Neural cell (in vitro differentiated cells): ENCODE results near the gene GOLPH3L. TPM values are rescaled to one million over a fixed set of nuclear protein-coding genes. Genes with fewer than 3 reads are reported as not detected.
"Not testable (repeated sequence)": the region's sequence is repeated elsewhere in the genome, so short reads cannot be mapped to it uniquely, and the experiment has no call there.

Experiments
- H2AFZ ChIP-seq: fragments of 200-600, 300-800 bp; sonication (generic), shearing (Covaris generic); 2 replicates; pipeline ENCODE4 v1.6.0; 2014; ENCODE audit warnings: low read depth, mild to moderate bottlenecking, antibody characterized with exemption, low read length, moderate library complexity
- H3F3A ChIP-seq: fragments of 200-600 bp; shearing (Covaris generic); 2 replicates; pipeline ENCODE4 v1.6.1; 2016; ENCODE audit warnings: mild to moderate bottlenecking, moderate library complexity, mixed read lengths, antibody characterized with exemption, low read length; ENCODE audit not compliant: insufficient read depth, poor library complexity, severe bottlenecking
- H3K27ac ChIP-seq: fragments of 200-600, 300-800 bp; sonication (generic), shearing (Covaris generic); 2 replicates; pipeline ENCODE4 v1.5.1; 2014; ENCODE audit warnings: mild to moderate bottlenecking, low read length, moderate library complexity
- H3K27me3 ChIP-seq: fragments of 300-800, 200-600 bp; sonication (generic), shearing (Covaris generic); 2 replicates; pipeline ENCODE4 v1.6.0; 2014; ENCODE audit warnings: mild to moderate bottlenecking, low read depth, low read length, moderate library complexity; ENCODE audit not compliant: insufficient read depth
- H3K36me3 ChIP-seq: fragments of 300-800, 200-600 bp; sonication (generic), shearing (Covaris generic); 2 replicates; pipeline ENCODE4 v1.5.1; 2014; ENCODE audit warnings: mild to moderate bottlenecking, antibody characterized with exemption, low read length, moderate library complexity; ENCODE audit not compliant: insufficient read depth
- H3K4me2 ChIP-seq: fragments of 300-800, 200-600 bp; sonication (generic), shearing (Covaris generic); 2 replicates; pipeline ENCODE4 v1.6.0; 2014; ENCODE audit warnings: mild to moderate bottlenecking, low read length
- H3K4me3 ChIP-seq: fragments of 300-800, 200-600 bp; sonication (generic), shearing (Covaris generic); 2 replicates; pipeline ENCODE4 v1.5.1; 2014; ENCODE audit warnings: mild to moderate bottlenecking, low read length, moderate library complexity
- H3K79me2 ChIP-seq: fragments of 200-600 bp; shearing (Covaris generic); replicated peaks from 2 replicates; pipeline ENCODE4 v1.6.0; 2014; ENCODE audit warnings: mild to moderate bottlenecking, low read length, moderate library complexity; ENCODE audit not compliant: insufficient read depth
- H3K9ac ChIP-seq: fragments of 300-800, 200-600 bp; sonication (generic), shearing (Covaris generic); 2 replicates; pipeline ENCODE4 v1.6.1; 2016; ENCODE audit warnings: mild to moderate bottlenecking, low read length, mixed read lengths
- H3K9me2 ChIP-seq: fragments of 200-600 bp; shearing (Covaris generic); 2 replicates; pipeline ENCODE4 v1.6.1; 2016; ENCODE audit warnings: mild to moderate bottlenecking, low read length, mixed read lengths; ENCODE audit not compliant: insufficient read depth
- H3K9me3 ChIP-seq: fragments of 200-600, 300-800 bp; sonication (generic), shearing (Covaris generic); 2 replicates; pipeline ENCODE4 v1.6.1; 2016; ENCODE audit warnings: mild to moderate bottlenecking, mixed run types, low read length, moderate library complexity, mixed read lengths
- H4K20me1 ChIP-seq: fragments of 200-600 bp; shearing (Covaris generic); 2 replicates; pipeline ENCODE4 v1.6.1; 2016; ENCODE audit warnings: mild to moderate bottlenecking, mixed run types; ENCODE audit not compliant: insufficient read depth
- EP300 ChIP-seq: fragments of 450-650 bp; conservative IDR thresholded peaks from 2 replicates; pipeline ENCODE4 v1.6.1; 2014; ENCODE audit warnings: antibody characterized with exemption, mild to moderate bottlenecking, moderate library complexity; ENCODE audit not compliant: poor library complexity, severe bottlenecking
- EZH2 ChIP-seq: fragments of 200-600, 300-800 bp; shearing (Covaris generic), sonication (generic); IDR thresholded peaks from 2 replicates; pipeline ENCODE4 v1.6.1; 2014; ENCODE audit warnings: antibody characterized with exemption, low read length, borderline replicate concordance, mild to moderate bottlenecking; ENCODE audit not compliant: insufficient read depth, poor library complexity, severe bottlenecking
- MXI1 ChIP-seq: fragments of 450-650 bp; conservative IDR thresholded peaks from 2 replicates; pipeline ENCODE4 v1.6.1; 2014; ENCODE audit warnings: antibody characterized with exemption, mild to moderate bottlenecking; ENCODE audit not compliant: poor library complexity, severe bottlenecking
- POLR2AphosphoS5 ChIP-seq: IDR thresholded peaks from 2 replicates; pipeline ENCODE4 v1.6.1; 2012
- RAD21 ChIP-seq: fragments of 450-650 bp; conservative IDR thresholded peaks from 2 replicates; pipeline ENCODE4 v1.6.1; 2014; ENCODE audit warnings: antibody characterized with exemption, mild to moderate bottlenecking, moderate library complexity
- SMC3 ChIP-seq: fragments of 450-650 bp; conservative IDR thresholded peaks from 2 replicates; pipeline ENCODE4 v1.6.1; 2014; ENCODE audit warnings: antibody characterized with exemption, mild to moderate bottlenecking, moderate library complexity; ENCODE audit not compliant: poor library complexity
- TAF1 ChIP-seq: IDR thresholded peaks from 2 replicates; pipeline ENCODE4 v1.6.1; 2012; ENCODE audit warnings: low read depth
- polyA plus RNA-seq: library from polyadenylated mRNA; depleted of rRNA; stranded (reverse); fragments of >200 nt; gene quantifications from 2 replicates; pipeline ENCODE4 v1.2.3, GENCODE V29; 2014
- TF ChIP-seq, protein P1 (sequence below): fragments of 450-650 bp; IDR thresholded peaks from 2 replicates; pipeline ENCODE4 v1.5.1; 2014; ENCODE audit warnings: antibody characterized with exemption, mild to moderate bottlenecking, moderate library complexity; ENCODE audit not compliant: poor library complexity, severe bottlenecking
- TF ChIP-seq, protein P2 (sequence below): IDR thresholded peaks from 2 replicates; pipeline ENCODE4 v1.6.1; 2012; ENCODE audit warnings: borderline replicate concordance

Gene GOLPH3L
- polyA plus RNA-seq, 1 donor from 2014 or later: 7.0 TPM

GRCh38 chr1:150638430-150638829 lies 58.5 kb downstream of the GOLPH3L start:
- not testable (repeated sequence) for H3K4me2 ChIP-seq, H4K20me1 ChIP-seq, H3K27ac ChIP-seq, H2AFZ ChIP-seq, H3K9me2 ChIP-seq, H3K9ac ChIP-seq, H3K27me3 ChIP-seq, H3K9me3 ChIP-seq, H3K36me3 ChIP-seq, H3K4me3 ChIP-seq, H3F3A ChIP-seq, H3K79me2 ChIP-seq

- H3K9ac ChIP-seq, H3K4me2 ChIP-seq: not testable (repeated sequence)
Measured at GRCh38 chr1:150634839-150635622, 61.9 kb downstream of the GOLPH3L start.

DNA sequence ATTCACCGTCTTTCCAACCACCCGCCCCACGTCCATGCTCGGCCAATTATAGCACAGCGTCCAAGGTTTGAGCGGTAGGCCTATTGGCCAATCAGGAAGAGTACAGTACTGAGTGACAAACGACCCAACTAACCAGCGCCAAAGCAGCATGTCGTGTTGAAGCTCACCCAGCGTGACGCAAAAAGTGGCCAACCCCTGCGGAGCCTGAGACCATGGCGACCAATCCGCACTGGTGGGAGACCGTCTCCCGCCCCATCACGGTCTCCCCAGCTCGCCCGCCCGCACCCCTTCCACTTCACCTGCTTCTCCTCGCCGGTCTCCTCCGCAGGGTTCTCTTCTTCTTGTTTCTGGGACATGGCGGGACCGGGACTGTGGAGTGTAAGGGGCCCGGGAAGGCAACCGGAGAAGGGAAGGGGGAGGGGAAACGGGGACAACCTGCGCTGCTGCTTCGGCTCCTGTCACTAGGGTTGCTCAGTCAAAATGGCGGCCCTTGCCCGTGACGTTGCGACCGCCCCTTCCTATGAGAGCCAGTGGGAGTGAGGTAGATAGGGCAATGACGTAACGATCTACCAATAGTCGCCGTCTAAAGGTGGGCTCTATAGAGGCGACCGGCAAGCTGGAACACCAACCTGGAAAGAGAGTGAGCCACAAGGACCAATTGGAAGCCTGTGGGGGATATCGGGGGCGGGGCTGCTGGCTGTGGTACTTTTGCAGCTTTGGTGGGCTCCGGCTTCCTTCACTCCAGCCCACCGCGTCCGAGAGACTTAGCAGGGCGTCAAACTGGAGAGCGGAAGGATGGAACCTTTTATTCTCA lies 67.6 kb downstream of the GOLPH3L start, which contains the start of gene ENSA:
Gene ENSA, minus strand, starts transcription at position 498 of the 814 bp plus-strand sequence. Its CDS starts 142 bp downstream, at position 356.
- Histone ChIP-seq H3K4me2 (peak within 1 kb of the TSS; percentile 93), H3K36me3 (no peaks in the 10 kb centered on the region), H3K27ac (peak within 1 kb of the TSS; percentile 98), H4K20me1 (no peaks in the 10 kb centered on the region), H3F3A (no peaks in the 10 kb centered on the region), H3K9ac (peak within 1 kb of the TSS; percentile 96), H3K9me2 (no peaks in the 10 kb centered on the region), H2AFZ (peak within 1 kb of the TSS; percentile 61), H3K4me3 (peak within 1 kb of the TSS; percentile 74), H3K79me2 (peaks cover 34% of the 10 kb centered on the region), H3K9me3 (no peaks in the 10 kb centered on the region), H3K27me3 (no peaks in the 10 kb centered on the region)
- TF ChIP-seq MXI1 (peak; percentile 61), EZH2 (no peak), TAF1 (peak; percentile 83), POLR2AphosphoS5 (peak; percentile 97), EP300 (no peak), SMC3 (no peak), RAD21 (peak; percentile 20)
- TF ChIP-seq, protein P1, sequence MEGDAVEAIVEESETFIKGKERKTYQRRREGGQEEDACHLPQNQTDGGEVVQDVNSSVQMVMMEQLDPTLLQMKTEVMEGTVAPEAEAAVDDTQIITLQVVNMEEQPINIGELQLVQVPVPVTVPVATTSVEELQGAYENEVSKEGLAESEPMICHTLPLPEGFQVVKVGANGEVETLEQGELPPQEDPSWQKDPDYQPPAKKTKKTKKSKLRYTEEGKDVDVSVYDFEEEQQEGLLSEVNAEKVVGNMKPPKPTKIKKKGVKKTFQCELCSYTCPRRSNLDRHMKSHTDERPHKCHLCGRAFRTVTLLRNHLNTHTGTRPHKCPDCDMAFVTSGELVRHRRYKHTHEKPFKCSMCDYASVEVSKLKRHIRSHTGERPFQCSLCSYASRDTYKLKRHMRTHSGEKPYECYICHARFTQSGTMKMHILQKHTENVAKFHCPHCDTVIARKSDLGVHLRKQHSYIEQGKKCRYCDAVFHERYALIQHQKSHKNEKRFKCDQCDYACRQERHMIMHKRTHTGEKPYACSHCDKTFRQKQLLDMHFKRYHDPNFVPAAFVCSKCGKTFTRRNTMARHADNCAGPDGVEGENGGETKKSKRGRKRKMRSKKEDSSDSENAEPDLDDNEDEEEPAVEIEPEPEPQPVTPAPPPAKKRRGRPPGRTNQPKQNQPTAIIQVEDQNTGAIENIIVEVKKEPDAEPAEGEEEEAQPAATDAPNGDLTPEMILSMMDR: no peak
- TF ChIP-seq, protein P2, sequence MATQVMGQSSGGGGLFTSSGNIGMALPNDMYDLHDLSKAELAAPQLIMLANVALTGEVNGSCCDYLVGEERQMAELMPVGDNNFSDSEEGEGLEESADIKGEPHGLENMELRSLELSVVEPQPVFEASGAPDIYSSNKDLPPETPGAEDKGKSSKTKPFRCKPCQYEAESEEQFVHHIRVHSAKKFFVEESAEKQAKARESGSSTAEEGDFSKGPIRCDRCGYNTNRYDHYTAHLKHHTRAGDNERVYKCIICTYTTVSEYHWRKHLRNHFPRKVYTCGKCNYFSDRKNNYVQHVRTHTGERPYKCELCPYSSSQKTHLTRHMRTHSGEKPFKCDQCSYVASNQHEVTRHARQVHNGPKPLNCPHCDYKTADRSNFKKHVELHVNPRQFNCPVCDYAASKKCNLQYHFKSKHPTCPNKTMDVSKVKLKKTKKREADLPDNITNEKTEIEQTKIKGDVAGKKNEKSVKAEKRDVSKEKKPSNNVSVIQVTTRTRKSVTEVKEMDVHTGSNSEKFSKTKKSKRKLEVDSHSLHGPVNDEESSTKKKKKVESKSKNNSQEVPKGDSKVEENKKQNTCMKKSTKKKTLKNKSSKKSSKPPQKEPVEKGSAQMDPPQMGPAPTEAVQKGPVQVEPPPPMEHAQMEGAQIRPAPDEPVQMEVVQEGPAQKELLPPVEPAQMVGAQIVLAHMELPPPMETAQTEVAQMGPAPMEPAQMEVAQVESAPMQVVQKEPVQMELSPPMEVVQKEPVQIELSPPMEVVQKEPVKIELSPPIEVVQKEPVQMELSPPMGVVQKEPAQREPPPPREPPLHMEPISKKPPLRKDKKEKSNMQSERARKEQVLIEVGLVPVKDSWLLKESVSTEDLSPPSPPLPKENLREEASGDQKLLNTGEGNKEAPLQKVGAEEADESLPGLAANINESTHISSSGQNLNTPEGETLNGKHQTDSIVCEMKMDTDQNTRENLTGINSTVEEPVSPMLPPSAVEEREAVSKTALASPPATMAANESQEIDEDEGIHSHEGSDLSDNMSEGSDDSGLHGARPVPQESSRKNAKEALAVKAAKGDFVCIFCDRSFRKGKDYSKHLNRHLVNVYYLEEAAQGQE: peak; percentile 93

More at GRCh38 chr1:150634839-150635622, 61.9 kb downstream of the GOLPH3L start:
- not testable (repeated sequence) for H3K36me3 ChIP-seq, H3K4me3 ChIP-seq, H3K9me3 ChIP-seq, H4K20me1 ChIP-seq, H3F3A ChIP-seq, H3K27ac ChIP-seq, H3K27me3 ChIP-seq, H2AFZ ChIP-seq, H3K79me2 ChIP-seq, H3K9me2 ChIP-seq
